NCI-H345 treated with DMSO at 0.1 percent for 48 hours (cell line): Measurements from ENCODE around the gene SLC25A36.
A peak's percentile ranks its signal among the peaks of the same experiment; 100 is the strongest.
"Not testable (repeated sequence)": the region's sequence is repeated elsewhere in the genome, so short reads cannot be mapped to it uniquely, and the experiment has no call there.

Experiments used
- DNase-seq: peaks from one replicate; lab custom pipeline; 2025; ENCODE audit not compliant: unreplicated experiment; lab: John Stamatoyannopoulos, UW

The SLC25A36 gene

DNA sequence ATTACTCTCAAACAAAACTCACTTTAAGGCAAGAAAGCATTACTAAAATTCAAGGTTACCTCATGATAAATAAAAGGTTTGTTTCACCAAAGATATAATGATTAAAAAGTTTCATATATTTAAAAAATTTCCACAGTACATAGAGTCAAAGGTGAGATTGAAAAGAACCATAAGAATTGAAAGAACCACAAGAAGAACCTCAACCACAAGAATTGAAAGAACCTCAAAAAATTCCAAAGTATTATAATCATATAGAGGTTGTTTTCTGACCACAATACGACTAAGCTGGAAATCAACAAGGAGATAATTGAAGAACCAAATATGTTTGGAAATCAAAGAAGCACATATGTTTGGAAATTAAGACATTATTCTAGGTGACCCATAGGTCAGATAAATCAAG lies 52.7 kb downstream of the SLC25A36 start:
- no peak for DNase-seq

DNA sequence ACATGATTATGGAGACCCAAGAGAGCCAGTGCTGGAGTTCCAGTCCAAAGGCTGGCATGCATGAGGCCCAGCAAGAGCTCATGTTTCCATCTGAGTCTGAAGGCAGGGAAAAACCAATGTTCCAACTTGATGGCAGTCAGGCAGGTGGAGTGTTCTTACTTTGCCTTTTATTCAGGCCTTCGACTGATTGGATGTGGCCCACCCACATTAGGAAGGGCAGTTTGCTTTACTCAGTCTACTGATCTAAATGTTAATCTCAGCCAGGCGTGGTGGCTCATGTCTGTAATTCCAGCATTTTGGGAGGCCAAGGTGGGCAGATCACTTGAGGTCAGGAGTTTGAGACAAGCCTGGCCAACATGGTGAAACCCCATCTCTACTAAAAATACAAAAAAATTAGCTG lies 53.2 kb downstream of the SLC25A36 start:
- DNase-seq: not testable (repeated sequence)

DNA sequence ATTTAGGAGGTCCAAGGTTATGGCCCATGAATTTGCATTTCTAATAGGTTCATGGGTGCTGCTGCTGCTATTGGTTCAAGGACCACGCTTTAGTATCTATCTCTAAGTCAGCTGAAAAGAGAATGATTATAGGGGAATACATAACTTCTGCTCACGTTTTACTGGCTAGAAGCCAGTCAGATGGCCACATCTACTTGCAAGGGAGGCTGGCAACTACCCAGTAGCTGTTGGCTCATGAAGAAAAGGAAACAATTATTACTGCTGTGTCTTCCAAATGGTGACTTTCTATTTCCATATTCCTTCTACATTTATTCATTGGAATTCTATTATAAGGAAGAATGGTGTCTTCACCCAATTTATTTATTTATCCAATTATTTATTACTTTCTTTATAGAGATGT lies 54.2 kb downstream of the SLC25A36 start:
- no peak for DNase-seq

GRCh38 chr3:141000027-141000663 lies 58.5 kb downstream of the SLC25A36 start:
- DNase-seq: no peak

GRCh38 chr3:141000686-141001085 lies 59.0 kb downstream of the SLC25A36 start:
- DNase-seq: no peak

- no peak for DNase-seq
Measured at GRCh38 chr3:141006344-141006743, 64.7 kb downstream of the SLC25A36 start.

DNA sequence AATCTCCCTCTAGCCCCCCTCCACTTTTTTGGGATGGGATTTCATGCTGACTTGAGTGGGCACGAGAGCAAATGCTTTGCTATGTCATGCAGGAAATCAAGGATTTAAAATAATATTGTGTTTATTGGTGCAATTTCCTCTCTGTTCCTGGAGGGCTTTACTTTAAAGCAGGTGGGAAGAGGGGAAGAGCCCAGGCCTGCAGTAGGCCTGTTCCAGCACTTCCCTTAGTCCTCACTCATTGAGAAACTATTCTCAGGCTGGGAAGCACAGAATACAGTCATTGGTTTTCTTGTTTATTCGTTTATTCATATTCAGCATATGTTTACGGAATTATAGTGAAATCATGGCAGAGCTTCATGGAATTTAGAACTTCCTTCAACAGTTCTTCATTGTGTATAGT lies 67.9 kb downstream of the SLC25A36 start:
- DNase-seq: no peak

- DNase-seq: peak; percentile 6
Measured at GRCh38 chr3:141011232-141011996, 69.8 kb downstream of the SLC25A36 start.

DNA sequence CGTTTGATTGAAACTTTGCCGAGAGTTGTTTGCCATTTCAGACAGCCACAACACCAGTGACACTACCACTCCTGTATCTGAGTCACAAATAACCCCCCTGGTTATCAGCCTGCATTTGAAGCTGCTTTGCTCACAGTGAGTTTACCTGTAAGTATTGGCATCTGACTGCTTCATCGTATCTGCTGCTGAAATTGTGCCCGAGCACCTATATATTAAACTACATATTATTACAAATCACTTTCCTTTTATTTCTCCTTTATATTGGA lies 70.3 kb downstream of the SLC25A36 start:
- no peak for DNase-seq

DNA sequence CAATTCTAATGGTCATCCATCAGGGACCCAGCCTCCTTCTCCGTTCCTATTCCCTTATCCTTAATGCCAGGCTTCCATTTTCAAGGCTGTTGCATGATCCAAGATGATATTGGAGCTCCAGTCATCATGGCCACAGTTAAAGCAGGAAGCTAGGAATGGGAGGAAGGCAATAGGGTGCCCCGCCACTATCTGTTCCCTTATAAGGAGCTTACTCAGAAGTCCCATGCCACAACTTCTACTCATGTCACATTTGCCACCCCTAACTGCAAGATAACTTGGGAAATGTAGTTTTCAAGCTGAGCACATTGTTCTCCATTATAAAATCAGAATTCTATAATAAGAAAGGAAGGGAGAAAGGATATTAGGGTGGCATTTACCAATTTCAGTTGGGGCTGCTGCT lies 70.9 kb downstream of the SLC25A36 start:
- no peak for DNase-seq

DNA sequence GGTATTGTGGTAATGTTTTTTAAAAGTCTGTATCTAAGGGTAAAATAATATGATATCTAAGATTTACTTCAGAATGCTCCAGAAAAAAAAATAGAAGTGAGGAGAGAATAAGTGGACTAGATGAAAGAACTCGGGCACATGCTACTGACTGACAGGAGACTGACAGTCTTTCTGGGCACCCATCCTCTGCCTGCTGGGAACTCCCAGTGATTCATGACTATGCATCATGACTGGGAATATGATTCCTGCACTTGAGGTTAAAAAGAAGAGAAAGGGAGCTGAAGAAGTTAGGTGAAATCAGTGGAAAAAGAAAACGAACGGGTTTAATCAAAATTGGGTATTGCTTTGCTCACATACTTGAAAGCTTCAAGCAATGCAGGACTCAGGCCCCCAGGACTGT lies 73.8 kb downstream of the SLC25A36 start:
- no peak for DNase-seq

DNA sequence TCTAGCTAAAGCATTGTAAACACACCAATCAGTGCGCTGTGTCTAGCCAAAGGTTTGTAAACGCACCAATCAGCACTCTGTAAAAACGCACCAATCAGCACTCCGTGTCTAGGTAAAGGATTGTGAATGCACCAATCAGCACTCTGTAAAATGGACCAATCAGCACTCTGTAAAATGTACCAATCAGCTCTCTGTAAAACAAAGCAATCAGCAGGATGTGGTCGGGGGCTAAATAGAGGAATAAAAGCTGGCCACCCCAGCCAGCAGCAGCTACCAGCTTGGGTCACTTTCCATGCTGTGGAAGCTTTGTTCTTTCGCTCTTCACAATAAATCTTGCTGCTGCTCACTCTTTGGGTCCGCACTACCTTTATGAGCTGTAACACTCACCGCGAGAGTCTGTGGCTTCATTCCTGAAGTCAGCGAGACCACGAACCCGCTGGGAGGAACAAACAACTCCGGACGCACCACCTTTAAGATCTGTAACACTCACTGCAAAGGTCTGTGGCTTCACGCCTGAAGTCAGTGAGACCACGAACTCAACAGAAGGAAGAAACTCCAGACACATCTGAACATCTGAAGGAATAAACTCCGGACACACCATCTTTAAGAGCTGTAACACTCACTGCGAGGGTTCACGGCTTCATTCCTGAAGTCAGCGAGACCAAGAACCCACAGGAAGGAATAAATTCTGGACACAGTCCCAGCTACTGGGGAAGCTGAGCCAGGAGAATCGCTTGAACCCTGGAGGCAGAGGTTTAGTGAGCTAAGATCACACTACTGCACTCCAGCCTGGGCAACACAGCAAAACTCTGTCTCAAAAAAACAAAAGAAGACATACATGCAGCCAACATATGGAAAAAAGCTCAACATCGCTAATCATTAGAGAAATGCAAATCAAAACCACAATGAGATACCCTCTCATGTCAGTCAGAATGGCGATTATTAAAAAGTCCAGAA lies 76.0 kb downstream of the SLC25A36 start:
- DNase-seq: not testable (repeated sequence)

- no peak for DNase-seq
Measured at GRCh38 chr3:141019244-141019643, 77.6 kb downstream of the SLC25A36 start.

DNA sequence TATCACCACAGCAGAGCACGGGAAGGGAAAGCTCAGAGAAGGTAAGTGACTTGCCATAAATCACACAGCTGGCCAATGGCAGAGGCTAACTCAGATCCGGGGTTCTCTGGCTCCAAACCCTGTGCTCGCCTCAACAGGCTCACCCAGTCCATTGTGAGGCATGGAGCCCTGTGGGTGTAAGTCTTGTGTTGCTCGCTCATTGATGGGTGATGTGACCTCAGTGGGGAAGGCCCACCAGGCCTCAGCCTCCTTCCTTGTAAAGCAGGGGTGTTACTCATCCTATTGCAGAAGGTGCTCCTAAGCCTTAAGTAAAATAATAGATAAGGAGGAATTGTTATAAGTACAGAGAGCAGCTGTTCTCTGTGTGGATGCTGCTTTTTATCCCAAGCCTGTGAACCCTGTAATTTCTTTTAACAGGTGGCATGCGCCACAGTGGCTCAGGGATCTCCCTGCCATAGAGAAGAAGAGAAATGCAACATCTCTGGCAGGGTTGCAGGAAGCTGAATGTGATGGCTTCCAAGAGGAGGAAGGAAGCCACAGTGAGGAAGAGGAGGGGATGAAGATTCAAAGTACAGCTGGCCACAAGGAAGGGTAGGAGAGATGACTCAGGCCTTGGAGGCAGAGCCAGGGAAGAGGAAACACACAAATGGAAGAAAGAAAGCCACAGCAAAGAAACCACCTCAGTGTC lies 78.7 kb downstream of the SLC25A36 start:
- DNase-seq: no peak

- DNase-seq: no peak
Measured at GRCh38 chr3:141021261-141021660, 79.6 kb downstream of the SLC25A36 start.
